Endothelial cell (in vitro differentiated cells): Measurements from ENCODE around the gene LRRTM2. TPM values are rescaled to one million over a fixed set of nuclear protein-coding genes. Genes with fewer than 3 reads are reported as not detected.
"Not testable (repeated sequence)": the region's sequence is repeated elsewhere in the genome, so short reads cannot be mapped to it uniquely, and the experiment has no call there.

Experiments
- DNase-seq: peaks from one replicate; pipeline ENCODE4 v3.0.0; 2021; ENCODE audit warnings: low spot score
- H3K27ac Mint-ChIP-seq: one replicate; pipeline ENCODE4 v1.8.0; 2021; ENCODE audit warnings: mixed read lengths, inconsistent platforms; ENCODE audit not compliant: unreplicated experiment
- H3K27me3 Mint-ChIP-seq: one replicate; pipeline ENCODE4 v1.8.0; 2021; ENCODE audit warnings: mild to moderate bottlenecking, moderate library complexity, mixed read lengths, inconsistent platforms; ENCODE audit not compliant: unreplicated experiment
- H3K36me3 Mint-ChIP-seq: one replicate; pipeline ENCODE4 v1.8.0; 2021; ENCODE audit warnings: mild to moderate bottlenecking, low read depth, mixed read lengths, inconsistent platforms; ENCODE audit not compliant: unreplicated experiment
- H3K4me1 Mint-ChIP-seq: one replicate; pipeline ENCODE4 v1.8.0; 2021; ENCODE audit warnings: mild to moderate bottlenecking, mixed read lengths, inconsistent platforms; ENCODE audit not compliant: unreplicated experiment
- H3K4me3 Mint-ChIP-seq: one replicate; pipeline ENCODE4 v1.8.0; 2021; ENCODE audit warnings: mild to moderate bottlenecking, mixed read lengths, inconsistent platforms; ENCODE audit not compliant: unreplicated experiment
- H3K9me3 Mint-ChIP-seq: one replicate; pipeline ENCODE4 v1.8.0; 2021; ENCODE audit warnings: mixed read lengths, inconsistent platforms; ENCODE audit not compliant: unreplicated experiment
- long read RNA-seq: library from polyadenylated mRNA; unstranded; transcript quantifications from one replicate; pipeline ENCODE4 v2.0.0, GENCODE V29; 2020; ENCODE audit not compliant: unreplicated experiment
- total RNA-seq: library from RNA; stranded (reverse); fragmentation: NEBNext Ultra II Directional; extraction: Animal tissue kit (Norgen Biotek cat#: 25700); gene quantifications from one replicate; pipeline ENCODE4 v1.2.1, GENCODE V29; 2021; ENCODE audit not compliant: unreplicated experiment
- TF ChIP-seq, protein P1 (sequence below): fragments of 200-600 bp; sonication (generic); IDR thresholded peaks from one replicate; pipeline ENCODE4 v1.5.0; 2021; ENCODE audit warnings: antibody characterized with exemption; ENCODE audit not compliant: unreplicated experiment

Gene LRRTM2, protein sequence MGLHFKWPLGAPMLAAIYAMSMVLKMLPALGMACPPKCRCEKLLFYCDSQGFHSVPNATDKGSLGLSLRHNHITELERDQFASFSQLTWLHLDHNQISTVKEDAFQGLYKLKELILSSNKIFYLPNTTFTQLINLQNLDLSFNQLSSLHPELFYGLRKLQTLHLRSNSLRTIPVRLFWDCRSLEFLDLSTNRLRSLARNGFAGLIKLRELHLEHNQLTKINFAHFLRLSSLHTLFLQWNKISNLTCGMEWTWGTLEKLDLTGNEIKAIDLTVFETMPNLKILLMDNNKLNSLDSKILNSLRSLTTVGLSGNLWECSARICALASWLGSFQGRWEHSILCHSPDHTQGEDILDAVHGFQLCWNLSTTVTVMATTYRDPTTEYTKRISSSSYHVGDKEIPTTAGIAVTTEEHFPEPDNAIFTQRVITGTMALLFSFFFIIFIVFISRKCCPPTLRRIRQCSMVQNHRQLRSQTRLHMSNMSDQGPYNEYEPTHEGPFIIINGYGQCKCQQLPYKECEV
- total RNA-seq = not detected
- long read RNA-seq = 0 reads

DNA sequence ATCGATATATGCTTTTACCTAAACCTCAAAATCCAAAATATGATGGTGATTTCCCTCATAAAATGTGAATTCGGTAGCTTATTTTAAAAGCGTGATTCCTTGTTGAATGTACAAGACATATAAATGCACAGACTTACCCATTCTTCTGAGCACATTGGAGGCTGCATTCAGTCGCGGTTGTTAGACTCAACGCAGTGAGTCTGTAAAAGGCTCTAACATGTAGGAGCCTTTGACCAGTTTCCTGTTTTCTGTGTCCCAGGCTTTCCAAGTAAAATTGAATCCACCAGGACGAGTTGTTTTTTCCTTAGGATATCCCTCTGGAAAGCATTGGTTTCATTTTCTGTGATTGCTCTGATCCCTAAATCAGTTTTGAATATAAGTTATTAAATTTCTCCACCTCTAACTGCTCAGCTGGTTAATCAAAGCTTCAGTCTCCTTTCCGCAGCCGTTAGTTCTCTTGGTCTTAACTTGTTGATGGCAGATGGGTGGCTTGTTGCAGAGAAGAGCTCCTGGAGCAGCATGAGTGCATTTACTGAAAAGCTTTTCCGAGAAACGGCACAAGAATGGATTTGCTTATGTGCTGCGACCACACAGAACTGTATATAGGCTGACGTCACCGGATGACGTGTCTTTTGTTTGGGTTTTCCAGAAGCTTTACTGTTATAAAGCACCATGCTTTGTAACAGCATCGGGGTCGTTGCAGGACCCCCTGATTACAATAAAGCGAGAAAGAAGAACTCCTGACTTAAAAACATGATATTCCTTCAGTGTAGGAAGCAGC, at the start of gene LRRTM2:
TSS of gene LRRTM2 (minus strand) at position 565 of the 781 bp plus-strand sequence. CDS start at position 141, 424 bp downstream.
- DNase-seq = no peak
- peaks cover 6% of the 10 kb centered on the region for H3K36me3 Mint-ChIP-seq

DNA sequence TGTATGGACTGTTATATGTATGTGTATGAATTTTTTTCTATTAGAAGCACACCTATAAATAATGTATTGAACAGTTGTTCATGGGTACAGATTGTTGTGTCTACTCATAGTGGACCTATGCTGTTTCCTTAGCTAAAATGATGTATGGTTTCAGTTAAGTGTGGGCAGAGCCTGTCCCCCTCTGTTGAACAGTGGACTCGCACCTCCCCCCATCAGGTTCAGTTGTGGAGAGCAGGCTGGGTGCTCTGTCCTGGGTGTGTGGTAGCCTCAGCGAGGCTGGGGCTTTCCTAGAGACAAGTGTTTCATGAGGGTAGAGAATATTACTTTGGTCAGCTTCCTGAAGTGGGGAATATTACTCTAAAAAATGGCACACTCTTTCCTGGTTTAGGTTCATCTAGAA, 47.4 kb upstream of the LRRTM2 start:
- Mint-ChIP-seq H3K36me3 (peaks cover 47% of the 10 kb centered on the region), H3K9me3 (no peaks in the 10 kb centered on the region), H3K27me3 (peaks cover 12% of the 10 kb centered on the region), H3K27ac (peak overlapping the region; percentile 8), H3K4me1 (peaks cover 9% of the 10 kb centered on the region), H3K4me3 (no peak overlapping the region)
- TF ChIP-seq, protein P1, sequence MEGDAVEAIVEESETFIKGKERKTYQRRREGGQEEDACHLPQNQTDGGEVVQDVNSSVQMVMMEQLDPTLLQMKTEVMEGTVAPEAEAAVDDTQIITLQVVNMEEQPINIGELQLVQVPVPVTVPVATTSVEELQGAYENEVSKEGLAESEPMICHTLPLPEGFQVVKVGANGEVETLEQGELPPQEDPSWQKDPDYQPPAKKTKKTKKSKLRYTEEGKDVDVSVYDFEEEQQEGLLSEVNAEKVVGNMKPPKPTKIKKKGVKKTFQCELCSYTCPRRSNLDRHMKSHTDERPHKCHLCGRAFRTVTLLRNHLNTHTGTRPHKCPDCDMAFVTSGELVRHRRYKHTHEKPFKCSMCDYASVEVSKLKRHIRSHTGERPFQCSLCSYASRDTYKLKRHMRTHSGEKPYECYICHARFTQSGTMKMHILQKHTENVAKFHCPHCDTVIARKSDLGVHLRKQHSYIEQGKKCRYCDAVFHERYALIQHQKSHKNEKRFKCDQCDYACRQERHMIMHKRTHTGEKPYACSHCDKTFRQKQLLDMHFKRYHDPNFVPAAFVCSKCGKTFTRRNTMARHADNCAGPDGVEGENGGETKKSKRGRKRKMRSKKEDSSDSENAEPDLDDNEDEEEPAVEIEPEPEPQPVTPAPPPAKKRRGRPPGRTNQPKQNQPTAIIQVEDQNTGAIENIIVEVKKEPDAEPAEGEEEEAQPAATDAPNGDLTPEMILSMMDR = no peak
- DNase-seq = no peak

More for the DNA sequence above, at the start of gene LRRTM2:
- Mint-ChIP-seq H3K9me3 (no peaks in the 10 kb centered on the region), H3K27me3 (peaks cover 9% of the 10 kb centered on the region), H3K4me1 (peaks cover 64% of the 10 kb centered on the region), H3K4me3 (no peak within 1 kb of the TSS), H3K27ac (peak within 1 kb of the TSS; percentile 80)
- TF ChIP-seq, protein P1 = no peak

DNA sequence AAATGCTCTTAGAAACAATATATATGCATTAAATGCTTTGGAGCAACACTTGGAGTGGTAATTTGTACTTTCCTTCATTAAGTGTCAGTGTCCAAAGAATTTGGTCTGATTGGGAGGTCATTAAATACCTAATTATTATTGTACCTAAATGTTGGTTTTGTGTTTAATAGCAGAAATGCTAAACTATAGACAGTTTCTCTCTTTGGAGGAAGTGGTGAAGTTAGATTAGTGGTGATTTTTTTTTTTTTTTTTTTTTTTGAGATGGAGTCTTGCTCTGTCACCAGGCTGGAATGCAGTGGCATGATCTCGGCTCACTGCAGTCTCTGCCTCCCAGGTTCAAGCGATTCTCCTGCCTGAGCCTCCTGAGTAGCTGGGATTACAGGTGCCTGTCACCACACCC, 46.2 kb upstream of the LRRTM2 start:
- H3K9me3 Mint-ChIP-seq, H3K27me3 Mint-ChIP-seq, H3K4me3 Mint-ChIP-seq, H3K4me1 Mint-ChIP-seq, DNase-seq, H3K27ac Mint-ChIP-seq: not testable (repeated sequence)
- peaks cover 36% of the 10 kb centered on the region for H3K36me3 Mint-ChIP-seq

DNA sequence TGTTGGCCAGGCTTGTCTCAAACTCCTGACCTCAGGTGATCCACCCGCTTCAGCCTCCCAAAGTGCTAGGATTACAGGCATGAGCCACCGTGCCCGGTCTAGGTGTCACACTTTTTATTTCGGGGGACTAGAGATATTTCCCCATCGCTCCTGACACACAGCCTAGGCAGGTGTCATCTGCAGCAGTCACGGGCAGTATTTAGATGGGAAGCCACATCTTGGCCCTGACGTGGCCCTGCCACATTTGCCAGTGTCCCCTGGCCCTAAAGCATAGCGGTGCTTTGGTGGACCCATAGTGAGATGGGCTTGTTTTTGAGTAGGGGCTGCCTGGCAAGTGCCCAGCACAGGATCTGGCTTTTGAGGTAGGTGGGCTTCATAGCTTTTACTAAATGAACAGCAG, 45.0 kb upstream of the LRRTM2 start:
- Mint-ChIP-seq H3K36me3 (peaks cover 28% of the 10 kb centered on the region), H3K9me3 (no peaks in the 10 kb centered on the region), H3K4me1 (peaks cover 5% of the 10 kb centered on the region), H3K27ac (no peak overlapping the region), H3K4me3 (no peak overlapping the region), H3K27me3 (peaks cover 2% of the 10 kb centered on the region)
- TF ChIP-seq, protein P1 = no peak
- DNase-seq = no peak

DNA sequence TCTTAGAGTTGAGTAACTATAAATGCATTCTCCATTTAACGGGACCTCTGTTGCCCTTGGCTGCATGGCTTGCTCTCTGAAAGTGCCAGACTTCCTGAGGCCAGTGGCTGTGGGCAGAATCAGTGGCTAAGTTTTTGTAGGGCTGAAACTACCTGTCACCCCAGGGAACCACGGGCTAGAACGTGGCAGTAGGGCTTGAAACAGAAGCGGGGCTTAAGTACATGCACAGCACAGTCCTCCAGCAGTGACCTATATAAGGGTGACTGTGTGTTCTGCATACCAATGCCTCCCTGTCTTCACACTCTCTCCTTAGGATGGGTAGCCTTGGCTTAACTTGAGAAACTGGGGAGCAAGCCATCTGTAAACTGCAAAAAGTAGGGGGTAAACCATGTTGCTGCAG, 43.6 kb upstream of the LRRTM2 start:
- Mint-ChIP-seq H3K27ac (no peak overlapping the region), H3K36me3 (peaks cover 21% of the 10 kb centered on the region), H3K9me3 (no peaks in the 10 kb centered on the region), H3K27me3 (peaks cover 3% of the 10 kb centered on the region), H3K4me1 (peaks cover 5% of the 10 kb centered on the region), H3K4me3 (no peak overlapping the region)
- no peak for DNase-seq
- TF ChIP-seq, protein P1 = no peak
